ENCODE results near the gene ARHGAP33.
A peak's percentile ranks its signal among the peaks of the same experiment; 100 is the strongest.

ARHGAP33 gene

GRCh38 chr19:35753634-35754369, 21.6 kb upstream of the ARHGAP33 start:
- TF ChIP-seq CTCF (IDR thresholded peaks at IDR 0.05), result no peak
- no peak for DNase-seq (ENCODE audit: low spot score)
- Histone ChIP-seq H3K4me3 (no peak overlapping the region), H3K27ac (peak overlapping the region; percentile 100)

GRCh38 chr19:35754370-35755130, 20.8 kb upstream of the ARHGAP33 start:
- TF ChIP-seq CTCF (IDR thresholded peaks at IDR 0.05), result no peak
- peak overlapping the region; percentile 100 for H3K27ac ChIP-seq

DNA sequence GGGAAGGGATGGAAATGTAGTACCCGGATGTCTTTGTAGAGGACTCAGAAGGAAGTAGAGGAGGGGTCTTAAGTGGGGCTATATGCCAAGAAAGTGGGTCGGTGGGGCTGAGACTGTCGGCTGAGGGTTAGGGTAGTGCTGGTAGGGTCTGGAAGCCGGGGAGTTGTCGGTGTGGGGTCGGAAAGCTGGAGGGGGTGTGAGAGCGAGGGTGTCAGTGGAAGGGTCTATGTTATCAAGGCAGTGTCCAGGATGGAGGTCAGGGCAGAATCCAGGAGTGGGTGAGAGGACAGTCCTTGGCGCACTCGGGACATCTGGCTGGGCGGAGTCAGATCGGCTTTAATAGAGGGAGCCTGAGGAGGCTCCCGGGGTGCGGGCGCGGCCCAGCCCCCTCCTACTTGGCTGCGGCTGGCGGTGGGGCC, 20.2 kb upstream of the ARHGAP33 start:
- Histone ChIP-seq H3K4me3 (peak overlapping the region; percentile 79), H3K27ac (peak overlapping the region; percentile 100)
- DNase-seq (ENCODE audit: low spot score), result no peak
- no peak for TF ChIP-seq CTCF (IDR thresholded peaks at IDR 0.05)

More at GRCh38 chr19:35754370-35755130, 20.8 kb upstream of the ARHGAP33 start:
- peak overlapping the region; percentile 79 for H3K4me3 ChIP-seq
- no peak for DNase-seq (ENCODE audit: low spot score)

DNA sequence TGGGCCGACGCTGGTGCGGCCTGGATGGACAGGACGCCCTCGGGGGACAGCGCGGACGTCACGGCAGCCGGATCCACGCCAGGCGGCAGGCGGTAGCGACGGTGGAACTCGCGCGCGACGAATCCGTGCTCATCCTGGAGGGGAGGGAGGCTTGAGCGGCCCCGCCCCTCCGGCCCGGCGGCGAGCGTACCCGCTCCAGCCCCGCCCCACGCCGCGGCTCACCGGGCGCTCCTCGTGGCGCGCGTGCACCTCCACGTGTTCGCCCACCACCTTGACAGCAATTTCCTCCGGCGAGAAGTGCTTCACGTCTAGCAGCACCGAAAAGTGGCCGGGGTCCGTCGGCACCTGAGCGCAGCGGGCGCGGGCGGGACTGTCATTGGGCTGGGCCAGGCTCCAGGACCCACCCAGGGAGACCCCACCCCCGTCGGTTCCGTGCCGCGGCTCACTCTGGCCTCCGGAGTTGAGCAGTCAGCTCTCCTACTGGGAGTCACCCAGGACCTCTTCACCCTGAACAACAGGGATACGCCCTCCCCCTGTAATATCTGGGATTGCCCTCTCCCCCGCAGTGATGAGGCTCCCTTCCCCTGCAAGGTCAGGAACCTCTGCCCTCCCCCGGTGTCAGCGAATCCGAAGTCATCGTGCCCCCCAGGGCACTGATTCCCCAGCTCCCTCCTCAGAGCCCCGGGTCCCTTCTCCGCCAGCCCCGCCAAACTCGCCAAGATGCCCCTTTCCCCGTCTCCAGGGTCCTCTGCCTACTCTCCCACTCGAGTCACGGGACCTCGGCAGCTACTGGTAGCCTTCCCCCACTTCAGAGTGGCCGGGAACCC, 19.6 kb upstream of the ARHGAP33 start:
- peak; percentile 98 for DNase-seq (ENCODE audit: low spot score)
- Histone ChIP-seq H3K4me3 (peak overlapping the region; percentile 79), H3K27ac (peak overlapping the region; percentile 100)
- no peak for TF ChIP-seq CTCF (IDR thresholded peaks at IDR 0.05)

GRCh38 chr19:35756377-35757230, 18.8 kb upstream of the ARHGAP33 start, which contains the start of gene HSPB6:
HSPB6 (minus strand) TSS chr19:35757029; CDS start chr19:35757008, 21 bp downstream.
- DNase-seq (ENCODE audit: low spot score), result peak; percentile 91
- TF ChIP-seq CTCF (IDR thresholded peaks at IDR 0.05), result no peak
- H3K4me3 ChIP-seq, result peak within 1 kb of the TSS; percentile 79
- peak within 1 kb of the TSS; percentile 100 for H3K27ac ChIP-seq

GRCh38 chr19:35757231-35757748, 18.1 kb upstream of the ARHGAP33 start:
- DNase-seq (ENCODE audit: low spot score), result peak; percentile 99
- peak overlapping the region; percentile 79 for H3K4me3 ChIP-seq

More at GRCh38 chr19:35757231-35757748, 18.1 kb upstream of the ARHGAP33 start:
- peak overlapping the region; percentile 100 for H3K27ac ChIP-seq
- TF ChIP-seq CTCF (IDR thresholded peaks at IDR 0.05), result no peak
